CD4-positive, alpha-beta T cell treated with Interleukin-15 for 4 hours (primary cell): ENCODE results near the gene TRMT61A.
"Not testable (repeated sequence)": the region's sequence is repeated elsewhere in the genome, so short reads cannot be mapped to it uniquely, and the experiment has no call there.

ENCODE experiments used
- DNase-seq: peaks from one replicate; pipeline ENCODE4 v3.0.0-alpha.2; 2020; ENCODE audit warnings: low spot score

Gene TRMT61A

GRCh38 chr14:103509864-103510723 lies 18.9 kb upstream of the TRMT61A start:
- DNase-seq, result no peak

DNA sequence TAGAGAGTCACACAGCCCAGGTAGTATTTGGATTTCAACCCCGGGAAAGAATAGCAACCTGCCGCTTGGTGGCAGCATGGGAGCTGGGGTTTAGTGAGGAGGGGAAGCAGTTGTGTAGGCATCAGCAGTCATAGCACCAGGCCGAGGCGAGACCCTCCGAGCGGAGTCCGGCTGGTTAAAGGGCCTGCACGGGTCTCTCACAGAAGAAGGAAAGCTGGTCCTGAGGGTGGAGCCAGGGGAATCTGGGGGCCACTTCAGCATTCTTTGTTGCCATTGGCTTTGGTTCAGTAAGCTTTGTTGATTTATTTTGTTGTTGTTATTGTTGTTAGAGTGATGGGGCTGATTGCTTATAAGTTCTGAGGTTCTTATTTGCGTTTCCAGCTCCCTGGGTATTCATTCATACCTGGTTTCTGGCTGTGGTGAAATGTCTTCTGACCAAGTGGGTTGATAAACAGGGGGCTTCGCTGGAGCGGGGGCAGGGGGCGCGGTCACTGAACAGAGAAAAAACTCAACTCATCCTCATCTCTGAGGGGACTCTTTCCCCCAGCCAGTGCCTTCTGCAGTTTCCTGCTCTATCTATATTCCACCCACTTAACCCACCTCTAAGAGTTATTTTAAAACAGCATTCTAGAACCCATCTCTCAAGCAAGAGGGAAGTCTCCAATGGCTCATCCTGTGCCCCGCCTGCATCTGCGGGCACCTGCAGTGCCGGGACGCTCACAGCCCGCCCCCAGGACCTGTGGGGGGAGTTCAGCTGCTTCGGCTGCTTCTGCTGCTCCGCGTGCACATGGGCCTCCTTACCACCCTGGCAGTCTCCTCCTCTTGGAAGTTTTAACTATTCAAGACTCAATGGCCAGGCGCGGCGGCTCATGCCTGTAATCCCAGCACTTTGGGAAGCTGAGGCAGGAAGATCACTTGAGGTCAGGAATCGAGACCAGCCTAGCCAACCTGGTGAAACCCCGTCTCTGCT lies 18.0 kb upstream of the TRMT61A start:
- DNase-seq, result no peak

GRCh38 chr14:103512180-103512579 lies 16.8 kb upstream of the TRMT61A start:
- not testable (repeated sequence) for DNase-seq

DNA sequence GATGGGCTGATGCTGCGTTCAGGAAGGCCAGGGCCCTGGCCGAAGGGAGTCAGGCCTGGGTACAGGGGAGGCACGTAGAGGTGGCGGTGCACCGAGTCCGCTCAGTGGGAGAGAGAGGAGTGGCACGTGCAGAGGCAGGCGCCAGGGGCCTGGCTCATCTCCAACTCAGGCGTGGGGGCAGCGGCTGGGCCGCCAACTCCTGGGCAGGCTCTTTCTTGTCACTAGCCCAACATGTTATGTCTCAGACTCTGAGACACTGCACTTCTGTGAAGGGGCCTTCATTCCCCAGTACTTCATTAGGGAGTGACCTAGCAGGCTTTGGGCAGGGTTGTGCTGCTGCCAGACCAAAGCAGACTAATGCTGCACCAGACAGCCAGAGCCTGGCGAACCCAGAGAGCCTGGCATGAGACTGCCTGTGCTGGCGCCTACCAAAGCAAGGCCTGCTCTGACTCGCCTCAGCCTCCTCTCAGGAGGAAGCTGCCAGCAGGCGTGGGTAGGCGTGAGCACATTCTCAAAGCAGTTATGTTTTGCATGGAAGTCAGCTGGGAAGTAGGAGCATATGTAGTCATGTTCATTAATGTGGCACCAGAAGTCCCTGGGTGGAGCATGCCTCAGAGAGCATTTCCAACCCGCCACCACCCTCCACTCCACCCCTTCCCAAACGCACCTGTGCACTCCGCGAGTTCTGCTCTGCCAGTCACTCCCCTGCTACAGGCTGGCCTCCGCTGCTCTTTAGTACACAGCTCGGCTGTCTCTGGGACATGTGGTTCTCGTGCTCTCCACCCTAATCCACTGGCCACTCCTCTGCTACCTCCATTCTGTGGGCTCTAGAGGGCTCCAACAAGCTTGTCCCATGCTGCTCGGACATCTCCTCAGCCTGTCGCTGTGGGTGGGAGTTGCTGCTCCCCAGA lies 16.0 kb upstream of the TRMT61A start:
- no peak for DNase-seq

DNA sequence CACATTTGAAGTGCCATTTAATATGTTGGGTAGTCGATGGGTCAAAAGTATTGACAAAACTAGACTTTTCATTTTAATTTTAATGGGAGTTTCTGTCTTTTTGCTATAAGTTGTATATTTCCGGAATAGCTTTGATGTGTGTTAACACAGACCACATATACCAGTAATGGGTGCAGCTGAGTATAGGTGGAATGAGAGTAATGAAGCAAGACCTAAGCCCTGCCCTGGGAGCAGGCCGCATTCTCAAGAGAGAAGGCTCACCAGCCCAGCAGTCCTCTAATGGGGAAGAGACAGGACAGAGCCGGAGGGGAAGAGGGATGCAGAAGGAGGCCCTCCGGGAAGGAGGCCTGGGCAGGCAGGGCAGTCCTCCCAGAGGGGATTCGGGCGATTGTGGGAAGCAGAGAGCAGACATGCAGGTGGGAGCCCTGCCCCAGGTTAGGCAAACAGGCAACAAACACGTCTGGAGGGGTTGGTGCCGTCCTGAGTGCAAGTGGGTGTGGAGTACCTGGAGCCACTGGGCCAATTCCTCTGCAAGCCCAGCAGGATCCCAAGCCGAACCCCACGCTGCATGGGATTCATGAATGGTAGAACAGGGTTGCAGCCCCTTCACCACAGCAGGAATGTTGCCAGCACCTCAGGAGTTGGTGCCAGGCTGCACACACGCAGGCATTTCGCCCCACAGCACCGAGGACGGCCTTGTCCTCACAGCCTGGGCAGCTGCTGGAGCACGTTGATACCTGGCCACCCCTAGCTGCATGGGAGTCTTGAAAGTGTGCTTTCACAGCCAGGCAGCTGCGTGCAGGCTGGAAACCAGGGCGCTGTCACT lies 14.2 kb upstream of the TRMT61A start:
- DNase-seq, result no peak

DNA sequence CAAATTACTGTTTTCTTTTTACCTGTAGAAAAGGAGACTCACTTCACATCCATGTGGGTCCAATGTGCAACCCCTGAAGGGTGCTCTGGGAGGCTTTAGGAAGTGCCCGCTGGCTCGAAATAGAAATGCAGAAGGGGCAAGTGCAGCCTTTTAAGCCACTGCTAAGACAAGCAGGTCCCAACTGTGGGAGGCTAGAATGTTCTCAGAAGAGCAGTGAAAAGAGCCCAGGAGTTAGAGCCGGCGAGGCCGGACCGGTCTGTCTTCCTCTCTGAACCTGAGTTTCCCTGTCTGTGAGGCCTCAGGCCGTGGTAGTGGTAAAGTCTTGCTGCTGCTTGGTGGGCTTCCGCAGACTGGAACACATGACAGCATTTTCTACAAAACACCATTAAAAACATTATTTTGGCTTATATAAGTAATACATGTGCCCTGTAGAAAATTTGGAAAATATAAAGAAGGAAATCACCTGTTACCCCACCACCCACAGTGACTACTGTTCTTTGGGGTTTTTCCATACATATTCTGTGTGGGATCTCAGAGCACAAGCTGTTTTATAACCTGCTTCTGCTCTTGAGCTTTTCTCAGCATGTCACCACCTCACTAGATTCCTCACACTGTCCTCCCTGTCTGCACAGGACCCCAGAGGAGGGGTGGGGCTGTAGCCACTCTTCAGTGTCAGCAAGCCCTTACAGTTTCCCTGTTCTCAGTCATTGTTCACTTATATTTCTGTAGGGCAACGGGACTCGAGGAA lies 12.4 kb upstream of the TRMT61A start:
- no peak for DNase-seq

DNA sequence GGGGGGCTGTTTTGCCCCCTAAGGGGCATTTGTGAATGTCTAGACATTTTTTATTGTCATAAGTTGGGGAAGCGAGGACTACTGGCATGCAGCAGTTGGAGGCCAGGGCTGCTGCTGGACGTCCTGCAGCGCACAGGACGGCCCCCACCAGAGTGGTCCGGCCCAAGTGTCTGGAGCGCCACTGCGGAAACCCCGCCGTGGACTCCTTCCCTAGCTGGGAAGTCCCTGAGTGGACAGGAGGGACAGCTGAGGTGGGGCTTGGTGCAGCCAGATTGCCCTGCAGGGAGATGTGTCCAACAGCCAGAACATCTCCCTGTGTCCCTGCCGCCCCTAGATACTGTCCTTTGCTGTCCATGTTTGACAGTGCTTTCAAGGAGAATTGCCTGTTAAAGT lies 11.8 kb upstream of the TRMT61A start:
- no peak for DNase-seq

- no peak for DNase-seq
Observed at GRCh38 chr14:103517721-103518421, 11.1 kb upstream of the TRMT61A start.

- peak; percentile 55 for DNase-seq
Observed at GRCh38 chr14:103518422-103519042, 10.5 kb upstream of the TRMT61A start.

DNA sequence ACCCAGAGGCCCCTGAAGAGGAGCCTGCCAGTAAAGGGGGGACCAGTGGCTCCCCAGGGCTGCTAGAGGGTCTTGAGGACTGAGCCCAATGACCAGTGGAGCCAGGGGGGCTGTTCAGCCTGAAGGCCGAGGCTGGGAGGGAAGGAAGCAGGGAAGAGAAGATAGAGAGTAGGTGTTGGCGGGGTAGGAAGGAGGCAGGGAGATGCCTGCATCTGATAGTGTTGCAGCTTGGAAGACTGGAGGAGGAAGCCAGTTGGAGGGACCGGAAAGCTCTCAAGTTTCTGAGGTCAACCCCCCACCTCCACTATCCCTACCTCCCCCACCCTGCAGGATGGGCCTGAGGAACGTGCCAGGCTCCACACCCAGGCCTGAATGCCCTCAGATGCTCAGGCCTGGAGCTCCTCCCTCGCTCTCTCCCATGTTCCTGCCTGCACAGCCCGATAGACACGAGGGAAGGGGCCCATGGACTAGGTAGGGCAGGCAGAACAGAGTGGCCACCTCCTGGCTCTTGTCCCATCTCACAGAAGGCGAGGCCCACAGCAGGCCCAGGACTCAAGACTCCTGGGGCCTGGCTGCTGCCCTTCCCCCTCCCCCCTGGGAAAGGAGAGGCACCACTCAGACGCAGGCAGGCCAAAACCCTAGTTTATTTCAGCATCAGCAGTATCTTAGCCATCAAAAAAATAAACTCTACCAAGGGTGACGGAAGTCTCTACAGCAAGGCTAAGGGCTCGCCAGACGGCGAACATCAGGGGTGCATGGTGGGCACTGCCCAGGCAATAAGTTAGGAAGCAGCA lies 9.8 kb upstream of the TRMT61A start:
- no peak for DNase-seq

- no peak for DNase-seq
Observed at GRCh38 chr14:103519837-103520212, 9.2 kb upstream of the TRMT61A start.

GRCh38 chr14:103520269-103520656 lies 8.7 kb upstream of the TRMT61A start:
- DNase-seq, result no peak

DNA sequence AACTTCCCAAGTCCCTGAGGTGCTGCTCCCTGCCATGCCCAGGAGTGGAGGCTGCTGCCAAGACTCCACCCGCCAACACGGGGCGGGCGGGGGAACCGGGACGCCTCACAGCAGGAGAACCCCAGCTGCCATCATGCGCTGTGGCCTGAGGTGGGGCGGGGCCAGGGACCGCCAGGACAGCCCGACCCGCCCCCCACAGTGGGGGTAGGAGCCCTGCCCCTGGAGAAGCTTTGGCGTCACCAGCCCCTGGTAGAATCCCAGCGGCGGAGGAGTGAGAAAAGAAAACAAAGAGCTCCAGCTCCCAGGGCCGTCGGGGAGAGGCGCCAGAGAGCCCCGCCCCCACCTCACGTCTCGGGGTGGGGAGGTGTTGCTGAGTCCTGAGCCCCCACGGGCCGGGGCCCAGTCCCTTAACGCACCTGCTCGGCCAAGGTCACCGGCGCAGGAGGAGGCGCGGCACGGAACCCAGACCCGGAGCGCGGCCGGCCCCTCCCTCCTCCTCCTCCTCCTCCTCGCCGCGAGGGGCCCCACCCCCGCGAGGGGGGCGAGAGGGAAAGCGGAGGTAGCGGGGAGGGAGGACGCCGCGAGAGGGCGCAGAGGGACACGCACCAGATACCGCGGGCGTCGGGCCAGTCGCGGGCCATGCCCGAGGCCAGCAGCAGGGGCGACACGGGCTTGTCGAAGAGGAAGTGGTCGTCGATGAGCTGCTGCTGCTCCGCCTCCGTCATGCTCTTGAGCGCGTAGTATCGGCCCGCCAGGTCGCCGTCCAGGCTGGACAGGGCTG lies 8.1 kb upstream of the TRMT61A start:
- DNase-seq, result peak; percentile 68

GRCh38 chr14:103521438-103521950 lies 7.5 kb upstream of the TRMT61A start:
- DNase-seq, result no peak

GRCh38 chr14:103521951-103522563 lies 6.9 kb upstream of the TRMT61A start:
- DNase-seq, result no peak

DNA sequence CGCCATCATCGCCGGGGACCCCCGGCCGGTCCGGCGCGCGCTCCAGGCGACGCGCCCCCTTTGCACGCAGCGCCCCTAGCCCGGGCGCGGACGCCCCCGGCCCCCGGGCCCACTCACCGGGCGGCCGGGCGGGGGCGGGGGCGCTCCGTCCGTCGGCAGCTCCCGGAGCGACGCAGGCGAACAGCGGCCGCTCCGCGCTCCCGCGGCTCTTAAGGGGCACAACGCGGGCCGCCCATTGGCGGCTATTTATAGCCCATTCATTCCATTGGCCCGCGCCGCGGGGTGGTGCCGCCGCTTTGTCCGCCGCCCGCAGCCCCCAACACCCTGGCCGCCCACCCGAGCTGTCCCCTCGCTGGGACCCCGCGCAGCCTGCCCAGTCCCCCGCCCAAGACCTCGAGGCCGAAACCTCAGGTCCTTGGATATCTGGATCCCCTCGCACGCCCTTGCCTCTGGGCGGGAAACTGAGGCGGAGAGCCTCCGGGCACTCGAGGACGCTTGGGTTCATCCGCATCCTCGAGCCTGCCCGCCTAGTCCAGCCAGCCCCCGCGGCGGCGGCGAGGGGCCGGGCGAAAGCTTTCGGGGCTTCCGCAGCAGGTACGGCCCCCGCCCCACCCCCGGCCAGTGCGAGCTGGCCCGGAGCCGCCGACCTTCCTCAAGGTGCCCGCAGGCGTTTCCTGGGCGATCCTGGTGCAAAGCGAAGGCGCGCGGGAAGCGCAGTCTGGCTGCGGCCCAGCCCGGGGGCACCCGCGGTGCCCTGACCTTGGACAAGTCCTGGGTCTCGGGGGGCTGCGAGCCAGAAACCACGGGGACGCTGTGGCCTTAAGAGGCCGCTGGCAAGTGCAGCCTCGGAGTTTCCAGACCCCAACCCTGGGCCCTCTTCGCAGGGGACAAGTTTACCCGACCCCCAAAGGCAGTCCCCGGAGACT lies 6.1 kb upstream of the TRMT61A start, which contains the start of gene CKB:
Gene CKB, minus strand, starts transcription at position 182 of the 926 bp plus-strand sequence. CDS start 337 bp downstream, outside the sequence.
- no peak for DNase-seq
